ENCODE data around the gene SLC1A2.
A peak's percentile ranks its signal among the peaks of the same experiment; 100 is the strongest.

The SLC1A2 gene

DNA sequence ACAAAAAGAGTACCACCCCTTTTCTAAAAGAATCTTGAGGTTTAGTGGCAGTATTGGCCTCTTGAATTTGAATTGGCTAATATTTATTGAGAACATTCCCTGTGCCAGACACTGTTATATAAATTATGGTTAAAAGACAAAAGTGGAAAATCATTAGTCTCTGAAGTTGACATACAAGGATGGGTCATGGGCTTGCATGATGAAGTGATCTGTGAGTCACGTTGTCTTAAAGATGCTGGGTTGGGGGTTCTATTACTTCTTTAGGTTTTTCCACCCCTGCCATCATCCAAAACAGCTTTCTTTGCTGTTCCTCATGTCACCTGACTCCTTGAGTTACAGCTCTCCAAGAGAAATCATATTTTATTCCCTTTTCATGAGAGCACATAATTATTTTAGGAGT lies 195.4 kb downstream of the SLC1A2 start:
- DNase-seq (ENCODE audit: low read depth), result no peak

DNA sequence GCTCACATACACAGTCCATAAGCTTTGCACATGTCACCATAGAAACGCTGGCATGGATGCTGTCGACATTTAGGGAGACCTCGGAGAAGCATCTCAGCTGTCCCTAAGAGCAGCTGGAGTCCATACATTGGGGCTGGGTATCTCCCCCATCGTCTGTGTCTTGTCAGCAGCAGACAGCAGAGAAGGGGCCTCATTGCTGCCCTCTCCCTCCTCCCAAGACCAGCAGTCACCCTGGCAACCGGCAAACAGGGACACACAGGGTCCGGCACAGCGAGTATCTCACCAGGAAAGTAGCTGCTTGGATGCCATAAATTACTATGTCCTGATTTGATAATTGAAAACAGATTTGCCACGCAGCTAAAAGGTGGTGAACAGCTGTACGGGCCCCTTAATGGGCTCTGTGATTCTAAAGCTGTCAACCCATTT lies 196.0 kb downstream of the SLC1A2 start:
- peak; percentile 78 for DNase-seq (ENCODE audit: low read depth)

DNA sequence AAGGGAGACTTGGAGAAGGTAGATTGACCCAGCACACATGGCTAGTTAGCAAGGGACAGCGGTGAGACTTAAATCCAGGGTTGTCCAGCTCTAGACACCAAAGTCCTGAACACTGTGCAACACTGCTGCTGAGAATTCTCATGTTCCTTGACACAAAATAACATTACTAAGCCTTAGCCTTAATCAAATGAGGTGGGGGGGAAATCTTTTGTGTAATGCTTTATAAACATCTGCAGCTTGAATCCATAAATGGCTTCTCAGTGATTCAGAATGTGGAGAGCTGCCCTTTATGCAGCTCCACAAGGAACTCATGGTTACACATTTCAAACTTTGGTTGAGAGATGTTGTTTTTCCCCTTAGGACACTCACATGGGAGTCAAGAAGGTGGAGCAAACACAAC lies 200.4 kb downstream of the SLC1A2 start:
- peak; percentile 70 for DNase-seq (ENCODE audit: low read depth)

DNA sequence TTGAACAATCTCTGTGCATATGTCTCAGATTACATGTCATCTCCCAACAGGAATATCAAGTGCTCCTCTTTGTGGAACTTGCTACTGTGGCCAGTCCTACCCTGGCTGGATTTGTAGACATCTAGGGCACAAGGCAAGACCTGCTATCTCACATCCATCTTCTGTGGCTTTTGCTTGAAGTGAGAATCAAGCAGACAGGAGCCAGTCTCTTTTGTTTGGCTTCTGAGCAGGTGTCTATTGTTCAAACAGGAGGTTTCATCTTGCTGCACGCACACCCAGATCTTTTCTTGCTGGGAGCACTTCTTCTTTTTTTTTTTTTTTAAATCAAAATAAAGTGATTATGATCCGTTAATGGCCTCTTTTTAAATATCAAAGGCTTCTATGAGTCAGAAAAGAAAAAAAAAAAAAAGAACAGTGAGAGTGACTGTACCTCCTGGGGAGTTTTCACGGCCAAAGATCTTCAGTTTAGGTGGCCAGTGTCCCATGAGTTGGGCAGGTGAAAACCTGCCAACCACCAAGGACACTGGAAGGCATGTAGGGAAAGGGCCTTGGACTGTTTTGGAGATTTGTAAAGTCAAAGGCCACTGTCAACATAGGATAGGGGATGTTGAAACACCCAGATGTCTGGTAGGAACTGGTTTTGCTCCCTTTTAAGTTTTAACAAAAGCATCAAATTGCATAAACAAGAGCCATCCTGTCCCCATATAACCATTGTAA lies 202.2 kb downstream of the SLC1A2 start:
- DNase-seq (ENCODE audit: low read depth), result no peak

DNA sequence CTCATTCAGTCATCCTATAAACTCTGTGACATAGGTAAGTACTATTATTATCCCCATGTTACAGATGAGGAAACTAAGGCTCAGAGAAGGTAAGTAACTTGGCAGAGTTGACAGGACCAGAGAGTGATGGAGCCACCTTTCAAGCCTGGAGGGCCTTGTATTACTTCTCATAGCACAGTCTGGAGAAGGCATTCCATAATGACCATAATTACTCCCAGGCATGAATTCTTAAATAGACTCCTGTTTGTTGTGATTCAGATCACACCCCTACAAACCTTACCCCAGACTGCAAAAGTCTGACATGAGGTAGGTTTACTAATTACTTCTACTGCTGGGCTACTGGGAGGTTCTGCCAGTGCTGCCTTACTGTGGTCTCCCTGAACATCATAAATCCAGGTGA lies 203.4 kb downstream of the SLC1A2 start:
- peak; percentile 33 for DNase-seq (ENCODE audit: low read depth)

DNA sequence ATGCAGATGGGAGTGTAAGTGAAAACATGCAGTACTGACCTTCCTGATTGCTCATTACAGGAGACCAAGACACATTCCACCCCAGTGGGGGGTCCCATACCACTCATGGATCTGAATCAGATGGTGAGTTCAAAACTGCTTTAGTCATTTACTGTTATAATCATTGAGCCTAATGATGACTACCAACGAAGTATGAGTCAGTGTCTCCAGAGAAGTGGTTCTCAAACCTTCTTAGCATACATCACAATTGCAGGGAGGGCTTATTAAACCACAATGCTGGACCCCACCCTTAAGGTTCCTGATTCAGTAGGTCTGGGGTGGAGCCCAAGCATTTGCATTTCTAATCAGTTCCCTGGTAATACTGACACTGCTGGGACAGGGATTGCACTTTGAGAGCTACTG lies 204.6 kb downstream of the SLC1A2 start:
- DNase-seq (ENCODE audit: low read depth), result peak; percentile 97

DNA sequence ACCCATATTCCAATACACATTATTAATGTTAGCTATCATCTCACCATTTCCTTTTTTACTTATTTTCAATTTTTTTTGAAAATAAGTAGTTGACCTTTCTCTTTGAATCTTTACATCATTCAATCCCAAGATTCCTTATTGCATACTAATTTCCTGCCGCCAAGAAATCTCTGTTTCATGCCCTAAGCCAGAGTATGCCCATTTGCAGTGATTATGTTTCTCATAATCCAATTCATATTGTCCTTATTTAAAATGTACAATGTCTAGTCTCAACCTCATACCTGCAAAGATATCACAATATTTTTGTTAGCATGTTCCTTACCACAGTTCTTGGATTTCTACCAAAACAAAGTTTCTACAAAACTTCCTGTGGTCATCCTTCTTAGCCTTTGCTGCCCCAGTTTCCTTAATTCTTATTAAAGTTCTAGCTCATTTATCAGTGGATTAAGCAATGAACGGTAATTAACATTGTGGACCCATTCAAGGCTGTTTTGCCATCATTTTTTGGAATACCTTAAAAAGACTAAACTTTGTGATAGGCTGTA lies 205.1 kb downstream of the SLC1A2 start:
- no peak for DNase-seq (ENCODE audit: low read depth)

DNA sequence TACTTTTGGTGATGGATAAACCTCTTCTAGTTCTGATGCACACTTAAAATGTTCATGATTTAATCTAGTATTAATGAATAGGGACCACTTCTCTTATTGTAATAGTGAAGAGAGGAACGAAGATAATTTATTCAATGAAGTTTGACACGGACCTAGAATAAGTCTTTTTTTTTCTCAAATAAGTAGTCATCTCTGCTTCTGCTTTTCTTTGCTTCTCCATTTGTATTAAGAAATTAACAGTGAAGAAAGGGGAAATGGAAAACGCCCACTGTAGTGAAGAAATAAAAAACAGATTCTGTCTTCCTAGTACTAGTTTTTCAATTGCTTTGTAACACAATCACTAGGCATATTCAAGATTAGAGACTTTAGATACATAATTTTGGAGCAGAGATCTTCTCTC lies 207.4 kb downstream of the SLC1A2 start:
- no peak for DNase-seq (ENCODE audit: low read depth)

DNA sequence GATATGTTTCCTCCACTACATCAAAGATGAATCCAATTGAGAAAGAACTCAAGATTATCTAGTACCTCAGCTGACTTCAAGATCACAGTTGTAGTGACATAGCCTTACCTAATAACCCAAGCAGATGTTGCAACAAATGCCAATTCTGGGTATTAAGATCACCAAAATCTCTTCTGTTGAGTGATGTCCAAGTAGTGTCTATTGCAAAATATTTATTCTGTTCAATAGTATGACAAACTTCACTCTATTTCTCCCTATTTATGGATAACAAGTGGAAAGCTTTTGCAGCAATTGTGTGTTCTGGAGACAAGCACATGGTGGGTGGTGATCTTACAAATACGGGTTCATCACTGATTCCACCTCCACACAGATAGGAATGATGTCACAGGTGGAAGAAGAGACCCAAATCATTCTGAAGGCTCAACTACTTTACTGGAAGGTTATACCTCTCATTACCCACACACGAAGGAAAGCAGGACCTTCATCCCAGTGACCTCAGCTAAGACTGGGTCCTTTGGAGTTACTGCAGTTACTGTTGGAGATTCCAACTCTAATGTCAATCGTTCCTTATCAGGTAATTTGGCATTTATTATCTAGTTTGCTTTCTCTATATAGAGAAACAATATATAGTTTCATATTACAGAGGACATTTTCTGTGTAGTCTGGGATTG lies 208.3 kb downstream of the SLC1A2 start:
- no peak for DNase-seq (ENCODE audit: low read depth)

DNA sequence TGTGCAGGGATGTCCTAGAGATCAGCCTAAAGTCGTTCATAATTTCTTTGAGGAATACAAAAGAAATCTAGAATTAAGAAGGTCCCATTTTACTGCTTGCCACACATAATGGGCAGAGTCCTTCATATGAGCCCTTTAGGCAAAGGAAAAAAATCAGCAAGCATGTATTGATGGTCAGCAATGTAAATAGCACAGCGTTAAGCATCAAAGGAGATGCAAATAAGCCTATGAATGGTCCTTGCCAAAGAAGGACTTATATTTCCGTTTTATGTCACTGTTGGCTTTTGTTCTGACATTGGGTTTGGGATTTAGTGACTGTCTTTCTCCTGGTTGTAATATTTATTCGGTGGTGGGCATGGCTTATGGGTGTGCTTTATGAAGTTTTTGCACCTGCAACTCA lies 210.6 kb downstream of the SLC1A2 start:
- DNase-seq (ENCODE audit: low read depth), result no peak

DNA sequence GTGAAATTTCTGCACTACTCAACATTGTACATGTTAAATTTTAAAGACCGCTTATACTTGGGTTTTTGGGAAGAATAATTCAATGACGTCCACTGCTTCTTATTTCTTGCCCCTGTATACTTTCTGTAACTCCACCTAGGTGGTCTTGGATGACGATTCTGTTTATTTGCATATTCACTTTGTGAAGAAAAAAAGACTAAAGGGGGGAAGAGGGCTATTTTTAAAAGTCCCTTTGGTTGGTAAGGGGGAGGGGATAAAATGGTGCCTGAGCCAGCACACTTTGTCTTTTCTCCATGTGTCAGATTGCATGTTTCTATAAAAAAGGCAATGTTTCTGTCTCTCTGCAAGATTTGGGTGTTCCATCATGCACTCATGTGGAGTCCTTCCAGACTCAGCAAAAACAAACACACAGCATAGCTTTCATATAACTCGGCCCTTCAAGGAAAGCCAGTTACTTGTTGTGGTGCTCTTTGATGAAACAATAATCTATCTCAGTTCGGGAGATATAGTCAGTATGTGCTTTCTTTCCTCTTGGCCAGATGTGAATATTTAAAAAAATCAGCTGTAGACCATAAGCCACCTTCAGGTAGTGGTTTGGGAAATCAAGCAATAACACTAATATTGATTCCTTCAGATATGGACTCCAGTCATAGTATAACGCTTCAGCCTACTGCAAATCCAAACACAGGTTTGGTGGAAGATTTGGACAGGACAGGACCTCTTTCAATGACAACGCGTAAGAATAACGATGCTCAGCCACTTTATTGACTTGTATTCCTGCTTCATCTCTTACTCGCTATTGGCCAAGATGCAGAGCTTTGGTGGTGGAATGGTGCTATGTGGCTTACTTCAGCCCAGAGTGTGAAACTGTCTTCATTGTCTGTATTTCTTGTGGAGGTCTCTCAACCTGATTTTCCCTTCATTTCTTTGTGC lies 211.6 kb downstream of the SLC1A2 start:
- no peak for DNase-seq (ENCODE audit: low read depth)

DNA sequence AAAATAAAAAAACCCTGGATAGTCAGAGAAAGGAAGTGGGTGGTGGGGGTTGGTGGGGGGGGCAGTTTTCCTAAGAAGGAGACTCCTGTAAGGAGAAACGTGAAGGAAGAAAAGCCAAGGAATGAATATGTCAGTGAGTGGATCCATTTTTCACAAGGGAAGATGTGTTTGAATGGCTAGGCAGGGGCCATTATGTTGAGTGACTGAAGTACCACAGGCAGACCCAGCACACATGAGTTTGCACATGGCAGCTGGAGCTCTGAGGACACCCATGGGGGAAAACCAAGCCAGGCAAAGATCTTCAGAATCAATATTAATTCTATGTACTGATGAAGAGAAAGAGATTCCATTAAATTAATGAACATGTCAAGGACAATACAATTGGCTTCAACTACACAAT lies 212.7 kb downstream of the SLC1A2 start:
- DNase-seq (ENCODE audit: low read depth), result no peak

DNA sequence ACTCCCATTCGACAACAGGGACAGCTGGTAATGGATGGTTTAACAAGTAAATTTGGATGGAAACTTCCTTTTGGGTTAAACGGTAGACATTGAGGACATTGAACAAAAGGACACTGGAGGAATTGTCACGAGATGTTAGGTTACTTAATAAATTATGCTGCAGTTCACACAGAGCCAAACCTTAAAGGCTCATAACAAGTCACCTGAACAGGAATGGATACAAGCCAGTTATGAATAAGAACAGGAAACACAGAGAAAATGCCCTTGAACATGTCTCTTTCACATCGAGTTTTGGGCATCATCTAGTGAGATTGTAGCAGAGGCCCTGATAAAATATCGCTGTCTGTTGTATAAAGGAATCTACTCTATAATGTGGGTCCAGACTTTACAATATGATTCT lies 214.7 kb downstream of the SLC1A2 start:
- no peak for DNase-seq (ENCODE audit: low read depth)

All from EH (cell line).